WERI-Rb-1 (cell line): ENCODE data around the gene CDC25A.

Source experiments
- DNase-seq: peaks from one replicate; pipeline ENCODE4 v3.0.0-alpha.2; 2020
- H3K27ac ChIP-seq: fragments of 250-450 bp; sonication (Bioruptor Pico); 2 replicates; pipeline ENCODE4 v1.5.1; 2020; ENCODE audit warnings: mild to moderate bottlenecking, moderate library complexity
- H3K27me3 ChIP-seq: fragments of 250-450 bp; sonication (Bioruptor Pico); 2 replicates; pipeline ENCODE4 v1.5.1; 2021; ENCODE audit warnings: mild to moderate bottlenecking, low read depth, moderate library complexity; ENCODE audit not compliant: insufficient read depth, severe bottlenecking
- H3K36me3 ChIP-seq: fragments of 250-450 bp; sonication (Bioruptor Pico); 2 replicates; pipeline ENCODE4 v1.5.1; 2020; ENCODE audit warnings: mild to moderate bottlenecking, moderate library complexity
- H3K4me3 ChIP-seq: 2 replicates; pipeline ENCODE4 v1.5.1; 2011; ENCODE audit warnings: low read depth, mild to moderate bottlenecking, control low read depth, low read length
- H3K9me3 ChIP-seq: fragments of 250-450 bp; sonication (Bioruptor Pico); 2 replicates; pipeline ENCODE4 v1.5.1; 2021; ENCODE audit warnings: mild to moderate bottlenecking, moderate library complexity; ENCODE audit not compliant: severe bottlenecking
- CTCF ChIP-seq: IDR thresholded peaks from 2 replicates; pipeline ENCODE4 v1.5.1; 2011; ENCODE audit warnings: low read depth, mild to moderate bottlenecking, control low read depth, inconsistent platforms, low read length

The CDC25A gene

DNA sequence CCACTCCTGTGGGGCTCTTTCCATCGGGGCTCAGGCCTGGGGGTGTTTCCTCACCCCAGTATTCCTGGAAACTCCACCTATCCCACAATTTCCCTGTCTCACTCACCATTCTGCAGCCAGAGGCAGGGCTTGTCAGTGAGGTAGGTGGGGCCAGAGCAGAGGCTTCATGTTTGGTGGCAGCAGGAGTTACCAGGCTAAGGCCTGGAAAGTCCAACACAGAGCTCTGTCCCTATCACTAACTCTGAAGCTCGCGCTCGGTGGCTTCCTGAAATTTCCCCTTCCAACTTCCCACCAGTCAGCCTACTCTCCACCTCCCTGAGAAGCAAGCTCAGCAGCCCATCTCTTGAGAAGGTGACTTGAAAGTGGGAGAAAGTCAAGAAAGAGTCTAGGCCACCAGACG, 44.2 kb downstream of the CDC25A start:
- no peak for TF ChIP-seq CTCF
- Histone ChIP-seq H3K4me3 (no peak overlapping the region), H3K36me3 (no peaks in the 10 kb centered on the region), H3K27ac (no peak overlapping the region), H3K9me3 (no peaks in the 10 kb centered on the region), H3K27me3 (no peaks in the 10 kb centered on the region)
- no peak for DNase-seq

DNA sequence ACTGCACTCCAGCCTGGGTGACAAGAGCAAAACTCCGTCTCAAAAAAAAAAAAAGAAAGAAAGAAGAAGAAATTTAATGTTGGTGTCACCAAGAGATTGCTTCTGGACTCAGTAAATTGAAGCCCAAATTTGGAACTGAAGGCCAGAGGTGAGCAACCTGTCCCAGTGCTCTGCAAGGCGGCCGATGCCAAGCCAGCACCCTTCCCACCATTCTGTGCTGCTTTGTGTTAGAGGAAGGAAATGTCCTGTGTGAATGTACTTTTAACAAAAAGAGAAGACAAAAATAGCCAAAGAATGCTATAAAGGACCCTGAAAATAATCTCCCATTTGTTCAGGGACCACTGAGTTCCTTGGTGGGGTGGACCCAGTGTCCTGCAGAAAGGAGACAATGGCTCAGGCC, 44.6 kb downstream of the CDC25A start:
- Histone ChIP-seq H3K27ac (no peak overlapping the region), H3K9me3 (no peaks in the 10 kb centered on the region), H3K36me3 (no peaks in the 10 kb centered on the region), H3K4me3 (no peak overlapping the region), H3K27me3 (no peaks in the 10 kb centered on the region)
- TF ChIP-seq CTCF = no peak
- no peak for DNase-seq

DNA sequence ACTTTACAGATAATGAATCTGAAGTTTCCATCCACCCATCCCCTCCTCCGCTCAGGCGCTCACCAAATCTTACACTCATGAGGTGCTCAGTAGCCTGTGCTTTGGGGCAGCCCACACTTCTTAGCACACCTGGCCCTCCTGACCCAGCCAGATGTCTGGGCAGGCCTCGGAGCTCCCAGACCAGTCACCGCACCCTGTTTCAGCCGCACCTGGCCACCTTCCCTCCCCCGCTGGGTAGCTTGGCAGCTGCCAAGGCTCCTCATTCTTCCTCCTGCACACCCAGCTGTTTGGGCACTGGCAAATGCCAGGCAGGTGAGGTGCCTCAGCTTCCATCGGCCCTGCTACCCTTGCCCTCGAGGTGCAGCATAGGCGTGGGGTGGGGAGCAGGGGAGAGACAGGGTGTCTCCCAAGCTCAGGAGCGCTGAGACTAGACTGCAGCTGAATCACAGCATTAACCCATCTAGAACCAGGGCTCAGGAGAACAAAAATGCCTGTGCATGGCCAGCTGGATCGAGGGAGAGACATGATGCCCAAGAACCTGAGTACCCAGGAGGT, 45.8 kb downstream of the CDC25A start:
- no peak for DNase-seq
- Histone ChIP-seq H3K4me3 (no peak overlapping the region), H3K27ac (no peak overlapping the region), H3K36me3 (no peaks in the 10 kb centered on the region), H3K9me3 (no peaks in the 10 kb centered on the region), H3K27me3 (no peaks in the 10 kb centered on the region)
- TF ChIP-seq CTCF = no peak

DNA sequence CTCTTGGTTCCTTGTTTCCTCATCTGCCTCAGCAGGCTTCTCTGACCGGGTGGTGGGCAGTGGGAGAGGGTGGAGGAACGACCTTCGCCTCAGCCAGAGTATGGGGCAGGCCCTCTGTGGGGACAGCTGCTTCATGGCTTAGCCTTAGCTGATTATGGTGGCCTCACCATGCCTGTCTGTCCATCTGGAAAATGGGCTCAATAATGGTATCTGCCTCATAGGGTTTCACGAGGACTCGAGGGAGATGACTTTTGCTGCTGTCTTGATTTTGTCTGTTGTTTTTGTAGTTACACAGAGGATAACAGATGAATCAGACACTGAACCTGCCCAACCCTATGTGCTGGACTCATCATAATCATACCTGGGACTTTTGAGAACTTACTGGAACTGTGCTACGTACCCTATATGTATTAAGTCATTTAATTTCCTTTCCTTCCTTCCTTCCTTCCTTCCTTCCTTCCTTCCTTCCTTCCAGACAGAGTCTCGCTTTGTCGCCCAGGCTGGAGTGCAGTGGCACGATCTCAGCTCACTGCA, 46.5 kb downstream of the CDC25A start:
- Histone ChIP-seq H3K4me3 (no peak overlapping the region), H3K27me3 (no peaks in the 10 kb centered on the region), H3K27ac (no peak overlapping the region), H3K36me3 (no peaks in the 10 kb centered on the region), H3K9me3 (no peaks in the 10 kb centered on the region)
- no peak for TF ChIP-seq CTCF
- DNase-seq = no peak

DNA sequence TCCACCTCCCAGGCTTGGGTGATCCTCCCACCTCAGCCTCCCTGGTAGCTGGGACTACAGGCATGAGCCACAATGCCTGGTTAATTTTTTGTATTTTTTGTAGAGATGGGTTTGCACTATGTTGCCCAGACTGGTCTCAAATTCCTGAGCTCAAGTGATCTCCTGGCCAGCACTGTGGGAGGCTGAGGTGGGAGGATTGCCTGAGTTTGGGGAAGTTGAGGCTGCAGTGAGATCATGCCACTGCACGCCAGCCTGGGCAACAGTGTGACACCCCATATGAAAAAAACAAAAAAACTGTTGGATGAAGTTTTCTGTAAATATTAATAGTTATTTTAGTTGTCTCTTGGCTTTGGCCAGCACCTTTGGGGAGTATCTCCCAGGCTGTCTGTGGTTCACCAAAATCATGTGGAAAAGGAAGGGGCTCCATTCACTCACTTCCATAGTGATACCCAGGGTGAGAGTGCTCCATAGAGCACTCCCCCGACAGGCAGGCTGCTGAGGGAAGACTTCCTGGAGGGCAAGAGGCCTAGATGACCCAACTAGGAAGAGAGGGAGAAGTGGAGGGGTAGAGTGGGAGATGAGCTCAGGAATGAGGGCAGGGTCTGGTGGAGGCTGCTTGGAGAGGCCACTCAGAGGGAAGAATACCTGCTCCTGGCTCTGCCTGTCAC, 47.1 kb downstream of the CDC25A start:
- Histone ChIP-seq H3K27me3 (no peaks in the 10 kb centered on the region), H3K4me3 (no peak overlapping the region), H3K36me3 (no peaks in the 10 kb centered on the region), H3K27ac (no peak overlapping the region), H3K9me3 (no peaks in the 10 kb centered on the region)
- TF ChIP-seq CTCF = no peak
- DNase-seq = no peak

- Histone ChIP-seq H3K4me3 (no peak overlapping the region), H3K9me3 (no peaks in the 10 kb centered on the region), H3K36me3 (no peaks in the 10 kb centered on the region), H3K27ac (no peak overlapping the region), H3K27me3 (no peaks in the 10 kb centered on the region)
- DNase-seq = no peak
- no peak for TF ChIP-seq CTCF
Observed at GRCh38 chr3:48140336-48140757, 47.9 kb downstream of the CDC25A start.
